H1 (cell line): Measurements from ENCODE around the gene DIABLO. TPM values are rescaled to one million over a fixed set of nuclear protein-coding genes. Genes with fewer than 3 reads are reported as not detected.
A peak's percentile ranks its signal among the peaks of the same experiment; 100 is the strongest.

Source experiments
- CTCF ChIA-PET: fragments of 300-600 bp; sonication (Branson Sonifier 250); formaldehyde crosslinking; loops from one replicate; lab custom pipeline; 2021; ENCODE audit not compliant: partially characterized antibody; lab: Charles Lee
- POLR2A ChIA-PET: fragments of 300-600 bp; sonication (Branson Sonifier 250); formaldehyde crosslinking; loops from one replicate; lab custom pipeline; 2021; ENCODE audit warnings: inconsistent platforms; ENCODE audit not compliant: partially characterized antibody; lab: Charles Lee
- DNase-seq, 2 experiments: peaks; one replicate each; pipeline versions ENCODE4 v3.0.0 to v3.0.0-alpha.2; 2010 to 2022; ENCODE audit warnings: low spot score in 2 of 2, low read depth in 1 of 2, mixed read lengths in 1 of 2
- FAIRE-seq: peaks from 2 replicates; lab custom pipeline; 2011; peaks lifted over from hg19 to GRCh38; lab: Jason Lieb, UNC
- H2AFZ ChIP-seq: 2 replicates; pipeline ENCODE4 v1.8.1; 2012; ENCODE audit warnings: low read length, inconsistent platforms
- H2AK5ac ChIP-seq: 2 replicates; pipeline ENCODE4 v1.6.1; 2013; ENCODE audit warnings: low read depth, low read length
- H2BK120ac ChIP-seq: replicated peaks from 2 replicates; pipeline ENCODE3; 2013; ENCODE audit warnings: low read depth, low read length, inconsistent platforms
- H2BK12ac ChIP-seq: 2 replicates; pipeline ENCODE4 v1.6.1; 2013; ENCODE audit warnings: low read depth, low read length
- H2BK15ac ChIP-seq: 2 replicates; pipeline ENCODE4 v1.6.1; 2013; ENCODE audit warnings: low read length
- H2BK20ac ChIP-seq: 2 replicates; pipeline ENCODE4 v1.6.1; 2013; ENCODE audit warnings: low read length
- H2BK5ac ChIP-seq: 2 replicates; pipeline ENCODE4 v1.6.1; 2013; ENCODE audit warnings: low read depth, low read length
- H3K14ac ChIP-seq: 2 replicates; pipeline ENCODE4 v1.6.1; 2013; ENCODE audit warnings: inconsistent platforms; ENCODE audit not compliant: insufficient read length
- H3K18ac ChIP-seq: 2 replicates; pipeline ENCODE4 v1.6.1; 2013; ENCODE audit warnings: low read length; ENCODE audit errors: extremely low read depth
- H3K23ac ChIP-seq: 2 replicates; pipeline ENCODE4 v1.6.1; 2013; ENCODE audit warnings: inconsistent platforms; ENCODE audit not compliant: insufficient read length
- H3K23me2 ChIP-seq: 2 replicates; pipeline ENCODE4 v1.6.1; 2013; ENCODE audit warnings: low read depth, low read length
- H3K27ac ChIP-seq: 2 replicates; pipeline ENCODE4 v1.6.1; 2011; ENCODE audit warnings: low read depth, low read length, inconsistent platforms
- H3K27me3 ChIP-seq, 4 experiments: replicated peaks in 1 of 4; 1 replicate in 1 of 4; 2 replicates in 3 of 4; pipeline versions ENCODE4 v1.6.1 to v1.8.1; 2011 to 2013; ENCODE audit warnings: low read length in 3 of 4, mild to moderate bottlenecking in 3 of 4, inconsistent platforms in 2 of 4, mixed read lengths in 2 of 4, moderate library complexity in 1 of 4; ENCODE audit not compliant: control insufficient read depth in 3 of 4, insufficient read depth in 3 of 4; ENCODE audit errors: extremely low read depth in 1 of 4
- H3K36me3 ChIP-seq, 4 experiments: 2 replicates each; pipeline versions ENCODE4 v1.6.1 to v1.8.1; 2011 to 2013; ENCODE audit warnings: mild to moderate bottlenecking in 4 of 4, low read length in 3 of 4, moderate library complexity in 2 of 4, control low read depth in 1 of 4, inconsistent platforms in 1 of 4; ENCODE audit not compliant: insufficient read depth in 4 of 4, control insufficient read depth in 2 of 4
- H3K4ac ChIP-seq: replicated peaks from 2 replicates; pipeline ENCODE3; 2013; ENCODE audit warnings: low read length, low read depth, mixed read lengths, inconsistent platforms; ENCODE audit not compliant: insufficient read length
- H3K4me1 ChIP-seq, 4 experiments: replicated peaks in 1 of 4; 1 replicate in 1 of 4; 2 replicates in 3 of 4; pipeline versions ENCODE4 v1.6.1 to v1.8.1; 2011 to 2013; ENCODE audit warnings: low read length in 3 of 4, inconsistent platforms in 2 of 4, mixed read lengths in 1 of 4; ENCODE audit not compliant: insufficient read depth in 4 of 4, control insufficient read depth in 3 of 4
- H3K4me2 ChIP-seq, 2 experiments: 2 replicates each; pipeline versions ENCODE4 v1.6.1 to v1.8.1; 2011 to 2013; ENCODE audit warnings: low read depth in 2 of 2, low read length in 2 of 2, control low read depth in 1 of 2, inconsistent platforms in 1 of 2, mild to moderate bottlenecking in 1 of 2; ENCODE audit not compliant: insufficient read depth in 1 of 2
- H3K4me3 ChIP-seq, 4 experiments: fragments of 200-600, 300-600 bp in 1 of 4; sonication (generic), shearing (Covaris generic), sonication (Bioruptor Twin) in 1 of 4; 2 replicates each; pipeline versions ENCODE4 v1.5.1 to v1.8.1; 2011 to 2016; ENCODE audit warnings: low read length in 4 of 4, low read depth in 3 of 4, control low read depth in 2 of 4, inconsistent platforms in 2 of 4, mild to moderate bottlenecking in 2 of 4, mixed read lengths in 1 of 4, moderate library complexity in 1 of 4; ENCODE audit not compliant: insufficient read depth in 2 of 4; ENCODE audit errors: extremely low read depth in 1 of 4
- H3K56ac ChIP-seq: replicated peaks from 2 replicates; pipeline ENCODE3; 2013; ENCODE audit warnings: low read depth, mild to moderate bottlenecking, mixed read lengths, low read length, inconsistent platforms; ENCODE audit not compliant: insufficient read length
- H3K79me1 ChIP-seq: 2 replicates; pipeline ENCODE4 v1.6.1; 2013; ENCODE audit warnings: low read depth, low read length, control low read depth
- H3K79me2 ChIP-seq, 2 experiments: 2 replicates each; pipeline versions ENCODE4 v1.6.1 to v1.8.1; 2012 to 2013; ENCODE audit warnings: low read length in 2 of 2, mild to moderate bottlenecking in 2 of 2, inconsistent platforms in 1 of 2; ENCODE audit not compliant: insufficient read depth in 2 of 2, control insufficient read depth in 1 of 2
- H3K9ac ChIP-seq, 4 experiments: replicated peaks in 1 of 4; 1 replicate in 1 of 4; 2 replicates in 3 of 4; pipeline versions ENCODE4 v1.6.1 to v1.8.1; 2011 to 2013; ENCODE audit warnings: low read depth in 3 of 4, low read length in 3 of 4, control low read depth in 2 of 4, mild to moderate bottlenecking in 2 of 4, moderate library complexity in 2 of 4, inconsistent platforms in 1 of 4; ENCODE audit errors: extremely low read depth in 1 of 4
- H3K9me3 ChIP-seq, 2 experiments: 2 replicates each; pipeline versions ENCODE4 v1.6.1 to v1.8.1; 2012 to 2013; ENCODE audit warnings: mild to moderate bottlenecking in 2 of 2, moderate library complexity in 2 of 2, control low read depth in 1 of 2, inconsistent platforms in 1 of 2, low read depth in 1 of 2, low read length in 1 of 2, mixed read lengths in 1 of 2; ENCODE audit not compliant: insufficient read depth in 2 of 2
- H4K20me1 ChIP-seq, 2 experiments: replicated peaks in 1 of 2; 2 replicates each; pipeline versions ENCODE3 to v1.8.1; 2011 to 2013; ENCODE audit warnings: inconsistent platforms in 2 of 2, low read length in 2 of 2, mild to moderate bottlenecking in 1 of 2; ENCODE audit not compliant: insufficient read depth in 2 of 2, control insufficient read depth in 1 of 2
- H4K5ac ChIP-seq: 2 replicates; pipeline ENCODE4 v1.6.1; 2013; ENCODE audit warnings: low read length, low read depth, mixed read lengths, inconsistent platforms; ENCODE audit not compliant: insufficient read length
- H4K8ac ChIP-seq: 2 replicates; pipeline ENCODE4 v1.8.0; 2013; ENCODE audit warnings: mild to moderate bottlenecking, moderate library complexity, low read length, inconsistent platforms; ENCODE audit not compliant: insufficient read depth; ENCODE audit errors: extremely low read depth
- H4K91ac ChIP-seq: replicated peaks from 2 replicates; pipeline ENCODE3; 2013; ENCODE audit warnings: low read length, mixed read lengths, inconsistent platforms; ENCODE audit not compliant: insufficient read length
- ATF2 ChIP-seq: IDR thresholded peaks from 2 replicates; pipeline ENCODE4 v1.6.1; 2012; ENCODE audit warnings: low read length, inconsistent platforms
- BRCA1 ChIP-seq: IDR thresholded peaks from 2 replicates; pipeline ENCODE4 v1.6.1; 2012; ENCODE audit warnings: low read depth, low read length, improper control_type of control experiment
- CBX8 ChIP-seq: fragments of 300-800, 300-1000 bp; sonication (generic); IDR thresholded peaks from 2 replicates; pipeline ENCODE4 v1.7.1; 2016; ENCODE audit warnings: low read depth, low read length, borderline replicate concordance
- CTBP2 ChIP-seq: IDR thresholded peaks from 2 replicates; pipeline ENCODE4 v1.7.0; 2011; ENCODE audit warnings: borderline replicate concordance, mild to moderate bottlenecking, moderate library complexity, mixed read lengths, low read length; ENCODE audit not compliant: insufficient read depth, insufficient read length
- EZH2 ChIP-seq: fragments of 200-600 bp; sonication (generic); IDR thresholded peaks from 2 replicates; pipeline ENCODE4 v1.7.1; 2012; ENCODE audit warnings: low read depth, mild to moderate bottlenecking, moderate library complexity, low read length, inconsistent platforms; ENCODE audit not compliant: severe bottlenecking
- HDAC6 ChIP-seq: IDR thresholded peaks from one replicate; pipeline ENCODE4 v1.7.1; 2012; ENCODE audit warnings: low read depth, mild to moderate bottlenecking, inconsistent platforms, low read length, moderate library complexity
- KDM1A ChIP-seq: fragments of 200-600, 300-600 bp; sonication (generic); IDR thresholded peaks from 2 replicates; pipeline ENCODE4 v1.7.1; 2016; ENCODE audit warnings: mild to moderate bottlenecking, low read length, borderline replicate concordance
- POLR2AphosphoS5 ChIP-seq: IDR thresholded peaks from 2 replicates; pipeline ENCODE4 v1.6.1; 2011; ENCODE audit warnings: low read depth, low read length
- TEAD4 ChIP-seq: IDR thresholded peaks from 2 replicates; pipeline ENCODE4 v1.6.1; 2012; ENCODE audit warnings: low read depth, low read length, inconsistent platforms, mixed read lengths
- WGBS, 2 experiments: shearing (Covaris generic) in 1 of 2; methylation state at CpG; one replicate each; pipeline versions ENCODE4 v1.1.6 to v1.1.7; 2013 to 2015; ENCODE audit warnings: low lambda C conversion rate in 2 of 2, mixed read lengths in 2 of 2, inconsistent platforms in 1 of 2, low coverage in 1 of 2, missing lambda C conversion rate in 1 of 2; ENCODE audit not compliant: insufficient replicate concordance in 2 of 2, insufficient coverage in 1 of 2, insufficient read length in 1 of 2; ENCODE audit errors: extremely low coverage in 1 of 2, missing lambda C conversion rate in 1 of 2; 5-methylcytosine and 5-hydroxymethylcytosine counted together
- polyA plus RNA-seq, 7 experiments: library from polyadenylated mRNA; depleted of rRNA in 3 of 7; stranded (reverse) in 5 of 7; unstranded in 2 of 7; fragments of >200 nt in 5 of 7; fragments of 200-250 nt in 2 of 7; gene quantifications; 1 replicate in 5 of 7; 2 replicates in 1 of 7; 4 replicates in 1 of 7; pipeline versions ENCODE4 v1.2.1 to v1.2.3, GENCODE V29; 2011 to 2013; ENCODE audit warnings: missing spikeins in 2 of 7, mixed read lengths in 2 of 7
- total RNA-seq: library from RNA; stranded (reverse); fragmentation: NEBNext Ultra II Directional; extraction: Animal tissue kit (Norgen Biotek cat#: 25700); gene quantifications from 2 replicates; pipeline ENCODE4 v1.2.1, GENCODE V29; 2021

Gene DIABLO
- total and polyA plus RNA-seq, 2 of the 8 experiments (the other 6 are each of a cell fraction or from before 2014, with no cell fraction given) = 65.2 to 68.3 TPM

GRCh38 chr12:122184517-122184916, 41.3 kb downstream of the DIABLO start:
- H3K27me3 ChIP-seq = peaks cover 0 to 6% (median 2%) of the 10 kb centered on the region in 4 experiments; a peak in 5 of 7 replicates
- POLR2A ChIA-PET = interaction anchor here (1.0 kb wide), 1 partner anchor 11 kb away, joined by 4 read pairs; no protein-coding TSS in a partner anchor
- peaks cover 0 to 4% (median 2%) of the 10 kb centered on the region in 4 experiments; a peak in 3 of 7 replicates for H3K4me1 ChIP-seq
- no peak overlapping the region for H2BK5ac ChIP-seq
- no peak overlapping the region for H3K23ac ChIP-seq
- no peak overlapping the region for H4K5ac ChIP-seq
- H2BK12ac ChIP-seq = 0 out of 2 replicates have a peak overlapping the region, but pooled peaks have one; percentile 27
- H3K4me2 ChIP-seq = no peak overlapping the region
- H4K91ac ChIP-seq = no peak overlapping the region
- H3K79me1 ChIP-seq = no peaks in the 10 kb centered on the region
- no peak overlapping the region for H3K4me3 ChIP-seq
- no peak for TF ChIP-seq KDM1A
- no peak for TF ChIP-seq HDAC6
- TF ChIP-seq CBX8 = no peak
- TF ChIP-seq EZH2 = no peak
- no peak for TF ChIP-seq CTBP2
- no peak for TF ChIP-seq POLR2AphosphoS5
- no peak for TF ChIP-seq ATF2
- no peak for TF ChIP-seq BRCA1
- no peak for TF ChIP-seq TEAD4
- no peak overlapping the region for H2BK120ac ChIP-seq
- no peak overlapping the region for H3K27ac ChIP-seq
- H4K8ac ChIP-seq = peak overlapping the region; percentile 63
- CTCF ChIA-PET = interaction anchor here (1.1 to 2.2 kb wide), 3 partner anchors 8 to 54 kb away, joined by 3 to 7 read pairs (median 5); no protein-coding TSS in a partner anchor
- H2AFZ ChIP-seq = no peak overlapping the region
- no peak overlapping the region for H2BK15ac ChIP-seq
- H3K56ac ChIP-seq = no peak overlapping the region
- H3K14ac ChIP-seq = no peak overlapping the region
- DNase-seq (no peak), FAIRE-seq (no peak)
- no peaks in the 10 kb centered on the region for H3K79me2 ChIP-seq
- peaks cover 4% of the 10 kb centered on the region; the same call in 1 of the 2 replicates for H3K23me2 ChIP-seq
- no peak overlapping the region for H3K9ac ChIP-seq
- H3K18ac ChIP-seq = no peak overlapping the region
- whole genome bisulfite sequencing, 2 experiments = 86% methylated on average over 18 of the region's 18 CpGs; no CpG with 5 or more reads in 1 of the 2 experiments
- no peaks in the 10 kb centered on the region for H4K20me1 ChIP-seq
- no peaks in the 10 kb centered on the region for H3K9me3 ChIP-seq
- H2BK20ac ChIP-seq = no peak overlapping the region
- H3K36me3 ChIP-seq = no peaks in the 10 kb centered on the region
- no peak overlapping the region for H3K4ac ChIP-seq
- H2AK5ac ChIP-seq = no peak overlapping the region
